Uterus (tissue), 2 donors: ENCODE data around the gene CD53.

Source experiments
- POLR2A ChIP-seq, 2 donors: fragments of 450-650 bp; IDR thresholded peaks; one replicate each; pipeline ENCODE4 v1.6.1; 2016; ENCODE audit warnings: antibody characterized with exemption in 2 of 2, mild to moderate bottlenecking in 1 of 2, moderate library complexity in 1 of 2
- TF ChIP-seq, protein P1 (sequence below), 4 experiments: fragments of 200-600 bp in 2 of 4; fragments of 450-650 bp in 2 of 4; sonication (generic) in 2 of 4; IDR thresholded peaks; one replicate each; pipeline ENCODE4 v1.5.1; 2016 to 2019; ENCODE audit warnings: antibody characterized with exemption in 4 of 4, mild to moderate bottlenecking in 2 of 4, moderate library complexity in 1 of 4

DNA sequence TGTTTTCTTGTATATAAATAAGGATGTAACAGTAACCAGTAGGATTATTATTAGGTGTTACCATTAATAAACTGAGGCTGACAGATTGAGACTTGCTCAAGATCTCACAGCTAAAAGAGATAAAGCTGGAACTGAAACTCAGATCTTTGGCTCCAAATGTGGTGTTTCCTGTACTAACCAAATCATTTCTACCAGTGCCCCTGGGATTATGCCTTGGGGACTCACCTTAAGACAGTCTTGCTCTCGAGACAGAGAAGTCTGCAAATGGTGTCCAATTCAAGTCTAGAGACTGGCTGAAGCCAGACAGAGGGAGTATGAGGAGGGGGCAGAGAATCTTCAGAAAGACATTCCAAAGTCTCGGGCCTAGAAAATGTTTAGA is 593 bp upstream of the CD53 start:
- TF ChIP-seq, protein P1, sequence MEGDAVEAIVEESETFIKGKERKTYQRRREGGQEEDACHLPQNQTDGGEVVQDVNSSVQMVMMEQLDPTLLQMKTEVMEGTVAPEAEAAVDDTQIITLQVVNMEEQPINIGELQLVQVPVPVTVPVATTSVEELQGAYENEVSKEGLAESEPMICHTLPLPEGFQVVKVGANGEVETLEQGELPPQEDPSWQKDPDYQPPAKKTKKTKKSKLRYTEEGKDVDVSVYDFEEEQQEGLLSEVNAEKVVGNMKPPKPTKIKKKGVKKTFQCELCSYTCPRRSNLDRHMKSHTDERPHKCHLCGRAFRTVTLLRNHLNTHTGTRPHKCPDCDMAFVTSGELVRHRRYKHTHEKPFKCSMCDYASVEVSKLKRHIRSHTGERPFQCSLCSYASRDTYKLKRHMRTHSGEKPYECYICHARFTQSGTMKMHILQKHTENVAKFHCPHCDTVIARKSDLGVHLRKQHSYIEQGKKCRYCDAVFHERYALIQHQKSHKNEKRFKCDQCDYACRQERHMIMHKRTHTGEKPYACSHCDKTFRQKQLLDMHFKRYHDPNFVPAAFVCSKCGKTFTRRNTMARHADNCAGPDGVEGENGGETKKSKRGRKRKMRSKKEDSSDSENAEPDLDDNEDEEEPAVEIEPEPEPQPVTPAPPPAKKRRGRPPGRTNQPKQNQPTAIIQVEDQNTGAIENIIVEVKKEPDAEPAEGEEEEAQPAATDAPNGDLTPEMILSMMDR (IDR thresholded peaks at IDR 0.05): no peak
- TF ChIP-seq POLR2A (IDR thresholded peaks at IDR 0.05): no peak
